ENCODE results near the gene FAM81A.

DNA sequence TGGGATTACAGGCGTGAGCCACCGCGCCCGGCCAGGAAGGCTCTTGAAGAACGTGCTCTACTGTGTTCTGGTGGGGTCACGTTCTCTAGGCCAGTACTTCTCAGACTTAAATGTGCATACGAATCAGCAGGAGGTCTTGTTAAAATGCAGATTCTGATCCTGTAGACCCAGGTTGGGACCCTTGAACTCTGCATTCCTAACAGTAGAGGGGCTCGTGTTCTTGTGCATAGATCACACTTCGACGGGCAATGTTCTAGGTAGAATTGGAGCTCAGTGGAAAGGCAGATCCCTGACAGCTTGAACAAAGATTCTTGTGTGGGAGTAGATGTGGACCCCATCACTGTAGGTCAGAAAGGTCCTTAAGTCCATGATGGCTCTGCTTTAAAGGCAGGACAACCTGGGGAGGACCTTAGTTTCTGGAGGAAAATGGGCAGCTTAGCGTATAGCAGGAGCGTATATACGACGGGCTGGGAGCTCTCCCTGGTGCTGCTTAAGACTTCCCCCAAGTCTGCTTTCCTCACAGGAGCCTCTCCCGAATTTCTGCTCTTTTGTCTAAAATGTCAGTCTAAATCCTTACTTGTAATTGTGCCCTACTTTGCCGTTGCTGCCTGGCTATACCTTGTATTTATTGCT lies 16.9 kb upstream of the FAM81A start:
- TF ChIP-seq CTCF (IDR thresholded peaks at IDR 0.05), result peak; percentile 43
- TF ChIP-seq EZH2 (IDR thresholded peaks at IDR 0.05), result no peak
- no peak for TF ChIP-seq EZH2phosphoT487 (IDR thresholded peaks at IDR 0.05)
